ENCODE results near the gene ARVCF. TPM values are rescaled to one million over a fixed set of nuclear protein-coding genes. Genes with fewer than 3 reads are reported as not detected.

Gene ARVCF
- total and polyA plus RNA-seq, 2 experiments from 2014 or later: 15.6 to 122 TPM

- Histone ChIP-seq H3K4me1 (ENCODE audit: insufficient read depth) (peaks cover 14% of the 10 kb centered on the region), H3K4me3 (no peak overlapping the region), H3F3A (replicated peaks; ENCODE audit: low read depth) (peaks cover 8% of the 10 kb centered on the region; the same call in 1 of the 2 replicates), H3K27ac (ENCODE audit: low read depth) (no peak overlapping the region), H3K79me2 (replicated peaks; ENCODE audit: insufficient read depth) (no peaks in the 10 kb centered on the region), H3K36me3 (ENCODE audit: insufficient read depth) (no peaks in the 10 kb centered on the region), H3K27me3 (ENCODE audit: insufficient read depth) (no peaks in the 10 kb centered on the region), H2AFZ (no peak overlapping the region), H3K9me2 (ENCODE audit: insufficient read depth) (no peaks in the 10 kb centered on the region), H4K20me1 (replicated peaks; ENCODE audit: insufficient read depth) (no peaks in the 10 kb centered on the region; the same call in 1 of the 2 replicates), H3K4me2 (peak overlapping the region; percentile 81; the same call in 1 of the 2 replicates)
- DNase-seq (ENCODE audit: low spot score) (no peak), ATAC-seq (no peak)
- Mint-ChIP-seq H3K27ac (no peak overlapping the region), H3K4me1 (peaks cover 31% of the 10 kb centered on the region), H3K36me3 (ENCODE audit: low read depth) (peaks cover 6% of the 10 kb centered on the region; the same call in 2 of the 3 replicates), H3K27me3 (ENCODE audit: insufficient read depth, low read depth, poor library complexity) (peaks cover 9% of the 10 kb centered on the region), H3K4me3 (no peak overlapping the region), H3K9me3 (no peaks in the 10 kb centered on the region; the same call in 2 of the 3 replicates)
- no peak for TF ChIP-seq POLR2AphosphoS5 (IDR thresholded peaks at IDR 0.05; ENCODE audit: low read depth)
- no peak for TF ChIP-seq NANOG (IDR thresholded peaks at IDR 0.05; ENCODE audit: borderline replicate concordance)
- no peak for TF ChIP-seq ETS1 (IDR thresholded peaks at IDR 0.05)
- TF ChIP-seq REST (IDR thresholded peaks at IDR 0.05; ENCODE audit: unreplicated experiment): no peak
- no peak for TF ChIP-seq ZNF331 (CRISPR knock-in tag; IDR thresholded peaks at IDR 0.05; ENCODE audit: low read depth)
- TF ChIP-seq CREB1 (CRISPR knock-in tag; IDR thresholded peaks at IDR 0.05; ENCODE audit: low read depth): no peak
- no peak for TF ChIP-seq STAT1 (IDR thresholded peaks at IDR 0.05; ENCODE audit: unreplicated experiment)
- TF ChIP-seq EZH2 (IDR thresholded peaks at IDR 0.05; ENCODE audit: low read depth, unreplicated experiment): no peak
- TF ChIP-seq CTCF (conservative IDR thresholded peaks at IDR 0.05; ENCODE audit: low read depth in 2 of 2): no peak
- TF ChIP-seq, protein P1, sequence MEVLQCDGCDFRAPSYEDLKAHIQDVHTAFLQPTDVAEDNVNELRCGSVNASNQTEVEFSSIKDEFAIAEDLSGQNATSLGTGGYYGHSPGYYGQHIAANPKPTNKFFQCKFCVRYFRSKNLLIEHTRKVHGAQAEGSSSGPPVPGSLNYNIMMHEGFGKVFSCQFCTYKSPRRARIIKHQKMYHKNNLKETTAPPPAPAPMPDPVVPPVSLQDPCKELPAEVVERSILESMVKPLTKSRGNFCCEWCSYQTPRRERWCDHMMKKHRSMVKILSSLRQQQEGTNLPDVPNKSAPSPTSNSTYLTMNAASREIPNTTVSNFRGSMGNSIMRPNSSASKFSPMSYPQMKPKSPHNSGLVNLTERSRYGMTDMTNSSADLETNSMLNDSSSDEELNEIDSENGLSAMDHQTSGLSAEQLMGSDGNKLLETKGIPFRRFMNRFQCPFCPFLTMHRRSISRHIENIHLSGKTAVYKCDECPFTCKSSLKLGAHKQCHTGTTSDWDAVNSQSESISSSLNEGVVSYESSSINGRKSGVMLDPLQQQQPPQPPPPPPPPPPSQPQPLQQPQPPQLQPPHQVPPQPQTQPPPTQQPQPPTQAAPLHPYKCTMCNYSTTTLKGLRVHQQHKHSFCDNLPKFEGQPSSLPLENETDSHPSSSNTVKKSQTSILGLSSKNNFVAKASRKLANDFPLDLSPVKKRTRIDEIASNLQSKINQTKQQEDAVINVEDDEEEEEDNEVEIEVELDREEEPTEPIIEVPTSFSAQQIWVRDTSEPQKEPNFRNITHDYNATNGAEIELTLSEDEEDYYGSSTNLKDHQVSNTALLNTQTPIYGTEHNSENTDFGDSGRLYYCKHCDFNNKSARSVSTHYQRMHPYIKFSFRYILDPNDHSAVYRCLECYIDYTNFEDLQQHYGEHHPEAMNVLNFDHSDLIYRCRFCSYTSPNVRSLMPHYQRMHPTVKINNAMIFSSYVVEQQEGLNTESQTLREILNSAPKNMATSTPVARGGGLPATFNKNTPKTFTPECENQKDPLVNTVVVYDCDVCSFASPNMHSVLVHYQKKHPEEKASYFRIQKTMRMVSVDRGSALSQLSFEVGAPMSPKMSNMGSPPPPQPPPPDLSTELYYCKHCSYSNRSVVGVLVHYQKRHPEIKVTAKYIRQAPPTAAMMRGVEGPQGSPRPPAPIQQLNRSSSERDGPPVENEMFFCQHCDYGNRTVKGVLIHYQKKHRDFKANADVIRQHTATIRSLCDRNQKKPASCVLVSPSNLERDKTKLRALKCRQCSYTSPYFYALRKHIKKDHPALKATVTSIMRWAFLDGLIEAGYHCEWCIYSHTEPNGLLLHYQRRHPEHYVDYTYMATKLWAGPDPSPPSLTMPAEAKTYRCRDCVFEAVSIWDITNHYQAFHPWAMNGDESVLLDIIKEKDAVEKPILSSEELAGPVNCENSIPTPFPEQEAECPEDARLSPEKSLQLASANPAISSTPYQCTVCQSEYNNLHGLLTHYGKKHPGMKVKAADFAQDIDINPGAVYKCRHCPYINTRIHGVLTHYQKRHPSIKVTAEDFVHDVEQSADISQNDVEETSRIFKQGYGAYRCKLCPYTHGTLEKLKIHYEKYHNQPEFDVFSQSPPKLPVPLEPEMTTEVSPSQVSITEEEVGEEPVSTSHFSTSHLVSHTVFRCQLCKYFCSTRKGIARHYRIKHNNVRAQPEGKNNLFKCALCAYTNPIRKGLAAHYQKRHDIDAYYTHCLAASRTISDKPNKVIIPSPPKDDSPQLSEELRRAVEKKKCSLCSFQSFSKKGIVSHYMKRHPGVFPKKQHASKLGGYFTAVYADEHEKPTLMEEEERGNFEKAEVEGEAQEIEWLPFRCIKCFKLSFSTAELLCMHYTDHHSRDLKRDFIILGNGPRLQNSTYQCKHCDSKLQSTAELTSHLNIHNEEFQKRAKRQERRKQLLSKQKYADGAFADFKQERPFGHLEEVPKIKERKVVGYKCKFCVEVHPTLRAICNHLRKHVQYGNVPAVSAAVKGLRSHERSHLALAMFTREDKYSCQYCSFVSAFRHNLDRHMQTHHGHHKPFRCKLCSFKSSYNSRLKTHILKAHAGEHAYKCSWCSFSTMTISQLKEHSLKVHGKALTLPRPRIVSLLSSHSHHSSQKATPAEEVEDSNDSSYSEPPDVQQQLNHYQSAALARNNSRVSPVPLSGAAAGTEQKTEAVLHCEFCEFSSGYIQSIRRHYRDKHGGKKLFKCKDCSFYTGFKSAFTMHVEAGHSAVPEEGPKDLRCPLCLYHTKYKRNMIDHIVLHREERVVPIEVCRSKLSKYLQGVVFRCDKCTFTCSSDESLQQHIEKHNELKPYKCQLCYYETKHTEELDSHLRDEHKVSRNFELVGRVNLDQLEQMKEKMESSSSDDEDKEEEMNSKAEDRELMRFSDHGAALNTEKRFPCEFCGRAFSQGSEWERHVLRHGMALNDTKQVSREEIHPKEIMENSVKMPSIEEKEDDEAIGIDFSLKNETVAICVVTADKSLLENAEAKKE (CRISPR knock-in tag; IDR thresholded peaks at IDR 0.05): no peak
- TF ChIP-seq JUNB (IDR thresholded peaks at IDR 0.05; ENCODE audit: unreplicated experiment): no peak
- no peak for TF ChIP-seq ZNF114 (CRISPR knock-in tag; IDR thresholded peaks at IDR 0.05)
- no peak for TF ChIP-seq EZH2phosphoT487 (IDR thresholded peaks at IDR 0.05; ENCODE audit: unreplicated experiment)
Measured at GRCh38 chr22:19963863-19964642, 52.6 kb downstream of the ARVCF start.
